Measurements from ENCODE around the gene RETREG2. TPM values are rescaled to one million over a fixed set of nuclear protein-coding genes. Genes with fewer than 3 reads are reported as not detected.
A peak's percentile ranks its signal among the peaks of the same experiment; 100 is the strongest.

RETREG2 gene
- total and polyA plus RNA-seq, 4 experiments from 2014 or later, result 76.5 to 128 (median 103) TPM

GRCh38 chr2:219207134-219207883 is 29.2 kb downstream of the RETREG2 start:
- H3K9me3 ChIP-seq (ENCODE audit: control insufficient read depth in 1 of 2, low read length in 2 of 2), result no peaks in the 10 kb centered on the region
- peaks cover 24% of the 10 kb centered on the region for H3K36me3 ChIP-seq (ENCODE audit: insufficient read depth, low read length)
- H3K9me3 Mint-ChIP-seq, result peaks cover 0 to 2% (median 0%) of the 10 kb centered on the region in 8 donors
- CTCF ChIA-PET (ENCODE audit: partially characterized antibody), result interaction anchor here (1.1 to 14.5 kb wide), 6 partner anchors 34 to 91 kb away, joined by 3 to 253 read pairs (median 16); partner anchors contain the start of genes CNPPD1, DNAJB2, NHEJ1 and RETREG2
- H3K27me3 ChIP-seq (ENCODE audit: insufficient read depth, low read length), result no peaks in the 10 kb centered on the region
- peaks cover 22 to 54% (median 37%) of the 10 kb centered on the region in 4 donors for H3K4me1 Mint-ChIP-seq
- peak overlapping the region; percentile 67 to 88 for H3K4me3 ChIP-seq (ENCODE audit: low read length in 2 of 2)
- H3K27ac ChIP-seq (ENCODE audit: low read depth, low read length), result peak overlapping the region; percentile 87
- peaks cover 39% of the 10 kb centered on the region for H3K4me1 ChIP-seq (ENCODE audit: insufficient read depth, low read length)
- H3K4me3 Mint-ChIP-seq, result peak overlapping the region; percentile 85 to 95 (median 90)
- no peaks in the 10 kb centered on the region for H3K27me3 Mint-ChIP-seq
- intact Hi-C loops (cut with micrococcal nuclease), result loop anchor here (2.0 kb wide), 2 partner anchors 71 to 181 kb away; partner anchors contain the start of gene DNAJB2
- no peak for DNase-seq
- peak overlapping the region; percentile 84 to 98 (median 97) for H3K27ac Mint-ChIP-seq
- POLR2A ChIA-PET (ENCODE audit: partially characterized antibody), result interaction anchor here (1.0 to 15.3 kb wide), 26 partner anchors 8 to 991 kb away, joined by 3 to 424 read pairs (median 12); partner anchors contain the start of genes ABCB6, ANKZF1, ARPC2 and ATG9A
- H3K36me3 Mint-ChIP-seq, result peaks cover 11 to 25% of the 10 kb centered on the region in 2 donors

- Mint-ChIP-seq H3K4me3 (peak overlapping the region; percentile 66 to 95 (median 87)), H3K27me3 (no peaks in the 10 kb centered on the region), H3K36me3 (peaks cover 11 to 25% of the 10 kb centered on the region in 2 donors), H3K9me3 (peaks cover 0 to 2% (median 0%) of the 10 kb centered on the region in 8 donors), H3K4me1 (peaks cover 22 to 54% (median 37%) of the 10 kb centered on the region in 4 donors), H3K27ac (peak overlapping the region; percentile 77 to 98 (median 93))
- H3K4me3 ChIP-seq (ENCODE audit: low read length in 2 of 2), result no peak overlapping the region
- H3K9me3 ChIP-seq (ENCODE audit: control insufficient read depth in 1 of 2, low read length in 2 of 2), result no peaks in the 10 kb centered on the region
- POLR2A ChIA-PET (ENCODE audit: partially characterized antibody), result interaction anchor here (1.0 to 15.3 kb wide), 14 partner anchors 11 to 991 kb away, joined by 3 to 424 read pairs (median 12); partner anchors contain the start of genes ABCB6, ANKZF1, ARPC2 and ATG9A
- peaks cover 24% of the 10 kb centered on the region for H3K36me3 ChIP-seq (ENCODE audit: insufficient read depth, low read length)
- peak overlapping the region; percentile 87 for H3K27ac ChIP-seq (ENCODE audit: low read depth, low read length)
- intact Hi-C loops (cut with micrococcal nuclease), result loop anchor here (2.0 kb wide), 2 partner anchors 71 to 181 kb away; partner anchors contain the start of gene DNAJB2
- CTCF ChIA-PET (ENCODE audit: partially characterized antibody), result interaction anchor here (1.7 to 14.5 kb wide), 5 partner anchors 35 to 91 kb away, joined by 4 to 253 read pairs (median 33); partner anchors contain the start of genes CNPPD1, DNAJB2, NHEJ1 and RETREG2
- H3K27me3 ChIP-seq (ENCODE audit: insufficient read depth, low read length), result no peaks in the 10 kb centered on the region
- peaks cover 39% of the 10 kb centered on the region for H3K4me1 ChIP-seq (ENCODE audit: insufficient read depth, low read length)
- no peak for DNase-seq
Observed at GRCh38 chr2:219207884-219208740, 30.0 kb downstream of the RETREG2 start.

- Mint-ChIP-seq H3K27me3 (no peaks in the 10 kb centered on the region), H3K4me3 (peak overlapping the region in 2 of 8 donors; percentile 35 to 49), H3K27ac (peak overlapping the region; percentile 81 to 93 (median 83)), H3K9me3 (peaks cover 0 to 2% (median 0%) of the 10 kb centered on the region in 8 donors), H3K36me3 (peaks cover 11 to 25% of the 10 kb centered on the region in 2 donors), H3K4me1 (peaks cover 22 to 54% (median 37%) of the 10 kb centered on the region in 4 donors)
- intact Hi-C loops (cut with micrococcal nuclease), result loop anchor here (10.0 kb wide), 1 partner anchor 155 kb away; no protein-coding TSS in a partner anchor
- Histone ChIP-seq H3K27ac (ENCODE audit: low read depth, low read length) (no peak overlapping the region), H3K4me3 (ENCODE audit: low read length in 2 of 2) (no peak overlapping the region), H3K27me3 (ENCODE audit: insufficient read depth, low read length) (no peaks in the 10 kb centered on the region), H3K36me3 (ENCODE audit: insufficient read depth, low read length) (peaks cover 24% of the 10 kb centered on the region), H3K4me1 (ENCODE audit: insufficient read depth, low read length) (peaks cover 39% of the 10 kb centered on the region), H3K9me3 (ENCODE audit: control insufficient read depth in 1 of 2, low read length in 2 of 2) (no peaks in the 10 kb centered on the region)
- no peak for DNase-seq
- ChIA-PET CTCF (ENCODE audit: partially characterized antibody) (interaction anchor here (1.7 to 14.5 kb wide), 5 partner anchors 36 to 89 kb away, joined by 4 to 253 read pairs (median 33); partner anchors contain the start of genes CNPPD1, DNAJB2, NHEJ1 and RETREG2), POLR2A (ENCODE audit: partially characterized antibody) (interaction anchor here (1.0 to 15.3 kb wide), 9 partner anchors 9 to 70 kb away, joined by 3 to 424 read pairs (median 18); partner anchors contain the start of genes ABCB6, CNPPD1, DNAJB2 and GLB1L)
Observed at GRCh38 chr2:219209236-219210195, 31.4 kb downstream of the RETREG2 start.

GRCh38 chr2:219210196-219210885 is 32.3 kb downstream of the RETREG2 start:
- intact Hi-C loops (cut with micrococcal nuclease), result loop anchor here (10.0 kb wide), 1 partner anchor 156 kb away; no protein-coding TSS in a partner anchor
- Histone ChIP-seq H3K9me3 (ENCODE audit: control insufficient read depth in 1 of 2, low read length in 2 of 2) (no peaks in the 10 kb centered on the region), H3K27ac (ENCODE audit: low read depth, low read length) (no peak overlapping the region), H3K4me3 (ENCODE audit: low read length in 2 of 2) (no peak overlapping the region), H3K4me1 (ENCODE audit: insufficient read depth, low read length) (peaks cover 39% of the 10 kb centered on the region), H3K36me3 (ENCODE audit: insufficient read depth, low read length) (peaks cover 24% of the 10 kb centered on the region), H3K27me3 (ENCODE audit: insufficient read depth, low read length) (no peaks in the 10 kb centered on the region)
- peaks cover 22 to 54% (median 37%) of the 10 kb centered on the region in 4 donors for H3K4me1 Mint-ChIP-seq
- H3K4me3 Mint-ChIP-seq, result peak overlapping the region in 2 of 8 donors; percentile 29 to 39
- peaks cover 11 to 25% of the 10 kb centered on the region in 2 donors for H3K36me3 Mint-ChIP-seq
- ChIA-PET POLR2A (ENCODE audit: partially characterized antibody) (interaction anchor here (1.1 to 15.3 kb wide), 7 partner anchors 8 to 50 kb away, joined by 4 to 424 read pairs (median 26); partner anchors contain the start of genes ABCB6, CNPPD1, NHEJ1 and RETREG2), CTCF (ENCODE audit: partially characterized antibody) (interaction anchor here (1.6 to 14.5 kb wide), 6 partner anchors 10 to 90 kb away, joined by 3 to 253 read pairs (median 22); partner anchors contain the start of genes CNPPD1, DNAJB2, NHEJ1 and RETREG2)
- no peak for DNase-seq
- H3K27ac Mint-ChIP-seq, result peak overlapping the region; percentile 68 to 93 (median 83)
- no peaks in the 10 kb centered on the region for H3K27me3 Mint-ChIP-seq
- peaks cover 0 to 2% (median 0%) of the 10 kb centered on the region in 8 donors for H3K9me3 Mint-ChIP-seq

GRCh38 chr2:219210886-219211362 is 32.8 kb downstream of the RETREG2 start:
- Histone ChIP-seq H3K27me3 (ENCODE audit: insufficient read depth, low read length) (no peaks in the 10 kb centered on the region), H3K4me3 (ENCODE audit: low read length in 2 of 2) (no peak overlapping the region), H3K36me3 (ENCODE audit: insufficient read depth, low read length) (peaks cover 24% of the 10 kb centered on the region), H3K4me1 (ENCODE audit: insufficient read depth, low read length) (peaks cover 37% of the 10 kb centered on the region), H3K9me3 (ENCODE audit: control insufficient read depth in 1 of 2, low read length in 2 of 2) (no peaks in the 10 kb centered on the region), H3K27ac (ENCODE audit: low read depth, low read length) (peak overlapping the region; percentile 46)
- Mint-ChIP-seq H3K4me3 (peak overlapping the region in 7 of 8 donors; percentile 15 to 91 (median 74)), H3K9me3 (peaks cover 0 to 2% (median 0%) of the 10 kb centered on the region in 8 donors), H3K27me3 (no peaks in the 10 kb centered on the region), H3K36me3 (peaks cover 11 to 25% of the 10 kb centered on the region in 2 donors), H3K27ac (peak overlapping the region; percentile 93 to 96 (median 96)), H3K4me1 (peaks cover 22 to 54% (median 37%) of the 10 kb centered on the region in 4 donors)
- ChIA-PET POLR2A (ENCODE audit: partially characterized antibody) (interaction anchor here (0.9 to 15.3 kb wide), 13 partner anchors 19 to 84 kb away, joined by 4 to 424 read pairs (median 7); partner anchors contain the start of genes ANKZF1, ATG9A, CNPPD1 and DNAJB2), CTCF (ENCODE audit: partially characterized antibody) (interaction anchor here (0.7 to 14.5 kb wide), 29 partner anchors 10 to 176 kb away, joined by 3 to 253 read pairs (median 4); partner anchors contain the start of genes ANKZF1, ATG9A, CNPPD1 and DNAJB2)
- no peak for DNase-seq
- intact Hi-C loops (cut with micrococcal nuclease), result loop anchor here (1.0 to 10.0 kb wide), 6 partner anchors 34 to 156 kb away; partner anchors contain the start of genes DNAJB2 and NHEJ1

All from CD4-positive, alpha-beta memory T cell (primary cell).